Lung (tissue), 12 donors: ENCODE data around the gene POLE4. TPM values are rescaled to one million over a fixed set of nuclear protein-coding genes. Genes with fewer than 3 reads are reported as not detected.

Experiments
- ATAC-seq: fragments of 200-7000 bp; cut with Tn5 transposase; one replicate; pipeline ENCODE4 v1.9.1; 2020; ENCODE audit warnings: moderate number of reproducible peaks; ENCODE audit not compliant: insufficient read depth, low FRiP score
- DNase-seq, 3 donors: peaks; one replicate each; pipeline ENCODE4 v3.0.0-alpha.2; 2013 to 2017
- H3K27ac ChIP-seq, 2 donors: one replicate each; pipeline ENCODE4 v1.5.1; 2013; ENCODE audit warnings: mild to moderate bottlenecking in 2 of 2, moderate library complexity in 2 of 2, control low read depth in 1 of 2, inconsistent platforms in 1 of 2, low read depth in 1 of 2, low read length in 1 of 2
- H3K27me3 ChIP-seq, 3 donors: one replicate each; pipeline ENCODE4 v1.5.1; 2013; ENCODE audit warnings: low read length in 2 of 3; ENCODE audit not compliant: control insufficient read depth in 3 of 3, insufficient read depth in 3 of 3
- H3K36me3 ChIP-seq, 4 donors: one replicate each; pipeline ENCODE4 v1.5.1; 2013; ENCODE audit warnings: low read length in 4 of 4, mild to moderate bottlenecking in 1 of 4, moderate library complexity in 1 of 4; ENCODE audit not compliant: control insufficient read depth in 4 of 4, insufficient read depth in 4 of 4
- H3K4me1 ChIP-seq, 5 donors: one replicate each; pipeline ENCODE4 v1.5.1; 2013; ENCODE audit warnings: low read length in 5 of 5, mild to moderate bottlenecking in 2 of 5, moderate library complexity in 1 of 5; ENCODE audit not compliant: control insufficient read depth in 5 of 5, insufficient read depth in 5 of 5
- H3K4me3 ChIP-seq: one replicate; pipeline ENCODE4 v1.5.1; 2013; ENCODE audit warnings: mild to moderate bottlenecking, control low read depth, moderate library complexity
- H3K9ac ChIP-seq, 2 donors: one replicate each; pipeline ENCODE4 v1.5.1; 2013; ENCODE audit warnings: low read length in 2 of 2, control low read depth in 1 of 2; ENCODE audit not compliant: insufficient read depth in 1 of 2
- H3K9me3 ChIP-seq, 4 donors: one replicate each; pipeline ENCODE4 v1.5.1; 2013; ENCODE audit warnings: low read length in 3 of 4, mild to moderate bottlenecking in 1 of 4, moderate library complexity in 1 of 4; ENCODE audit not compliant: control insufficient read depth in 4 of 4, insufficient read depth in 3 of 4
- WGBS, 2 donors: extraction: QIAGEN DNeasy Blood & Tissue Kit; methylation state at CpG; one replicate each; pipeline ENCODE4 v1.1.7; 2013; 5-methylcytosine and 5-hydroxymethylcytosine counted together
- polyA plus RNA-seq, 2 donors: library from polyadenylated mRNA; stranded (reverse); fragments of 200-250 nt; gene quantifications; one replicate each; pipeline ENCODE4 v1.2.1, GENCODE V29; 2013
- total RNA-seq, 2 donors: library from RNA; depleted of rRNA in 1 of 2; stranded (reverse); fragments of >200 nt in 1 of 2; gene quantifications; one replicate each; pipeline ENCODE4 v1.2.1, GENCODE V29; 2014 to 2021
- TF ChIP-seq, protein P1 (sequence below): IDR thresholded peaks from 2 replicates; pipeline ENCODE4 v1.5.1; 2012; ENCODE audit warnings: mild to moderate bottlenecking; ENCODE audit errors: control extremely low read depth, extremely low read depth
- donor health status: control.
- donor health status: control.
- donor health status: Bipolar disorder and iron deficiency.
- donor health status: healthy.
- donor health status: DM: yes; HTN: yes; CAD: no.

POLE4 gene
- total and polyA plus RNA-seq, 4 donors: 18.7 to 87.9 (median 57.6) TPM

GRCh38 chr2:74985978-74986609, 27.7 kb downstream of the POLE4 start:
- Histone ChIP-seq H3K4me3 (no peak overlapping the region), H3K27me3 (no peaks in the 10 kb centered on the region), H3K9ac (no peak overlapping the region), H3K9me3 (no peaks in the 10 kb centered on the region), H3K27ac (no peak overlapping the region), H3K4me1 (peaks cover 0 to 6% (median 0%) of the 10 kb centered on the region in 5 donors), H3K36me3 (no peaks in the 10 kb centered on the region)
- TF ChIP-seq, protein P1, sequence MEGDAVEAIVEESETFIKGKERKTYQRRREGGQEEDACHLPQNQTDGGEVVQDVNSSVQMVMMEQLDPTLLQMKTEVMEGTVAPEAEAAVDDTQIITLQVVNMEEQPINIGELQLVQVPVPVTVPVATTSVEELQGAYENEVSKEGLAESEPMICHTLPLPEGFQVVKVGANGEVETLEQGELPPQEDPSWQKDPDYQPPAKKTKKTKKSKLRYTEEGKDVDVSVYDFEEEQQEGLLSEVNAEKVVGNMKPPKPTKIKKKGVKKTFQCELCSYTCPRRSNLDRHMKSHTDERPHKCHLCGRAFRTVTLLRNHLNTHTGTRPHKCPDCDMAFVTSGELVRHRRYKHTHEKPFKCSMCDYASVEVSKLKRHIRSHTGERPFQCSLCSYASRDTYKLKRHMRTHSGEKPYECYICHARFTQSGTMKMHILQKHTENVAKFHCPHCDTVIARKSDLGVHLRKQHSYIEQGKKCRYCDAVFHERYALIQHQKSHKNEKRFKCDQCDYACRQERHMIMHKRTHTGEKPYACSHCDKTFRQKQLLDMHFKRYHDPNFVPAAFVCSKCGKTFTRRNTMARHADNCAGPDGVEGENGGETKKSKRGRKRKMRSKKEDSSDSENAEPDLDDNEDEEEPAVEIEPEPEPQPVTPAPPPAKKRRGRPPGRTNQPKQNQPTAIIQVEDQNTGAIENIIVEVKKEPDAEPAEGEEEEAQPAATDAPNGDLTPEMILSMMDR: no peak
- ATAC-seq (no peak), DNase-seq (peak in 1 of 3 donors; percentile 25)
- 46 to 55% methylated on average over 7 of the region's 7 CpGs for WGBS, 2 donors

GRCh38 chr2:74991977-74992376, 33.5 kb downstream of the POLE4 start:
- peak; percentile 37 to 79 (median 74) for DNase-seq
- Histone ChIP-seq H3K27me3 (no peaks in the 10 kb centered on the region), H3K36me3 (no peaks in the 10 kb centered on the region), H3K9me3 (no peaks in the 10 kb centered on the region), H3K27ac (no peak overlapping the region), H3K9ac (no peak overlapping the region), H3K4me1 (peaks cover 0 to 7% (median 5%) of the 10 kb centered on the region in 5 donors), H3K4me3 (no peak overlapping the region)
- TF ChIP-seq, protein P1: no peak
- ATAC-seq: no peak
- WGBS, 2 donors: 73 to 93% methylated on average over 4 of the region's 4 CpGs

DNA sequence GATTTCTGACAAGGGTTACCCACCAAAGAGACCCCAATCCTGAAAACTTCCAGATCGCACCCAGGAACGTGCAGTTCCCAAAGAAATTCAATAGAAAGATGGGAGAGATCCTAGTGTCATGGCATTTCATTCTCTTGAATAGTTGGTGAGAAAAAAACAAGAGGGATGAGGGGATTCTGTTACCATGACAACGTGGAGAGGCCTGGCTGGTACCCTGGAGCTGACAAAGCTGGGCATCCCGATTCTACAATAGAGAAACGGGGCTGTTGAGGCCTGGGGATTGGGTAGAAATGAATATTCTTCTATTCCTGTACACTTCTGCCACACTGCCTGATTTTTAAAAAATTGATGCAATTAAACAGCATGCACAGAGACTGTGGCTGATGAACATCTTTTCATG, 41.0 kb downstream of the POLE4 start:
- Histone ChIP-seq H3K4me3 (no peak overlapping the region), H3K27me3 (no peaks in the 10 kb centered on the region), H3K27ac (no peak overlapping the region), H3K9ac (no peak overlapping the region), H3K36me3 (no peaks in the 10 kb centered on the region), H3K4me1 (no peaks in the 10 kb centered on the region), H3K9me3 (peaks cover 0 to 4% (median 0%) of the 10 kb centered on the region in 4 donors)
- DNase-seq (no peak), ATAC-seq (no peak)
- 95 to 97% methylated on average over 5 of the region's 5 CpGs for WGBS, 2 donors
- TF ChIP-seq, protein P1: no peak

DNA sequence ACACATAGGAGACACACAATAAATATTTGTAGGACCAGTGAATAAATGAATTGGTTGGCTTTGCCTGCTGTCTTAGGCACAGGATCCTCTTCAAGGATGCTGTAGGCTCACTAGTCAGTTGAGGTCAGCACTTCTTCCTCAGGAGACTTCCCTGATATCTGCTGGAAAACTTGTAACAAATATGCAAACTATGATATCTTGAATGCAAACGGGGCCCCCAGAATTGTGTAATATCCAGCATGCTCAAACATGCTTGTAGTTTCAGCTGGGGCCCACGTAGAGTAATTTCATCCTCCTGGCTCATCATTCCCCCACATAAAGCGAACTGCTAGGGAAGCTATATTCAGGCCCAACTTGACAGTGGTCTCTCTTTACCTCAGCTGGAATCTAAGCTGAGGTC, 43.6 kb downstream of the POLE4 start:
- Histone ChIP-seq H3K4me3 (no peak overlapping the region), H3K27ac (no peak overlapping the region), H3K36me3 (no peaks in the 10 kb centered on the region), H3K27me3 (no peaks in the 10 kb centered on the region), H3K4me1 (no peaks in the 10 kb centered on the region), H3K9ac (no peak overlapping the region), H3K9me3 (peaks cover 0 to 4% (median 0%) of the 10 kb centered on the region in 4 donors)
- peak in 2 of 3 donors; percentile 10 to 15 for DNase-seq
- TF ChIP-seq, protein P1: no peak
- 65 to 71% methylated on average over 3 of the region's 3 CpGs for WGBS, 2 donors
- no peak for ATAC-seq
